NCI-H2171 treated with DMSO at 0.1 percent for 48 hours (cell line): Measurements from ENCODE around the gene TFCP2.

Experiments used
- DNase-seq: peaks from one replicate; lab custom pipeline; 2025; lab: John Stamatoyannopoulos, UW

Gene TFCP2

DNA sequence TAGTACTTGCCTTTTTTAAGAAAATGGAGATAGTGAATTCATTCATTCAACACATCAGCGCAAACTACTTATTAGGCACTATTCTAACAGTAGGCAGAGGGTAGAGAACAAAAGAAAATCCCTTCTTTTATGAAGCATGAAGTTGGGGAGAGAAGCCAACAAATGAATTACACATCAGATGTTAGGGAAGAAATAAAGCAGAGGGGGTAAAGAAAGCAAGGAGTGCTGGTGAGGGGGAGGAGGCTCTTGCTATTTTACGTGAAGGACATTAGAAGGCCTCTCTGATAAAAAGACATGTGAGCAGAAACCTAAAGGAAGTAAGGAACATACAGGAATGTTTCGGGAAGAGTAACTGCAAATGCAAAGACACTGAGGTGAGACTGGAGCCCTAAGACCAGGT is 22.2 kb downstream of the TFCP2 start:
- no peak for DNase-seq

DNA sequence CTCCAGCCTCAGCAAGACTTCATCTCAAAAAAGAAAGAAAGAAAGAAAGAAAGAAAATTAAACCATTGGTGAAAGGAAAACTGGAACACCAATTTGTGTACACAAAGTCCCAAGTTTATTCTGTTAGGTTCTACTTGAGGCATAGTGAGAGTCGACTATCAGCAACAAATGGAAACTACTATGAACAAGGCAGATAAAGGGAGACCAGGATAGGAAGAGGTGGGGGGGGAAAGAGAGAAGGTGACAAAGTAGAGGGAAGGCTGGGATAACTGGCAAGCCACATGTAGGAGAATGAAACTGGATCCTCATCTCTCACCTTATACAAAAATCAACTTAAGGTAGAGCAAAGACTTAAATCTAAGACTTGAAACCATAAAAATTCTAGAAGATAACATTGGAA is 25.6 kb downstream of the TFCP2 start:
- no peak for DNase-seq

DNA sequence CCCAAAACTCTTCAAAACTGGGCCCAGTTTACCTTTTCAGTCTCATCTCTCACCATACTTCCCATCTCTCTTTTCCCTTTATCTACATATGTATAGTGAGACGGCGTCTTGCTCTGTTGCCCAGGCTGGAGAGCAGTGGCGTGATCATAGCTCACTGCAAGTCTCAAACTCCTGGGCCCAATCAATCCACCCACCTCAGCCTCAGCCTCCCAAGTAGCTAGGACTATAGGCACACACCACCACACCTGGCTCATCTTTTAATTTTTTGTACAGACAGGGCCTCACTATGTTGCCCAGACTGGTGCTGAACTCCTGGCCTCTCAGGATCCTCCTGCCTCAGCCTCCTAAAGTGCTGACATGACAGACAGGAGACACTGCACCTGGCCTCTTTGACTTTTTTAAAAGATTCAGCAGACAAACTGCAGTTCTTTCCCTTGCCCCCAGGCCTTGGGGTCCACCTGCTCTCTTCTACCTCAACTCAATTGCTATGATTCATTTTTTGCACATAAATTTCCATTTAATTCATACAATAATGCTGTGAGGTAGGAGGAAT is 33.6 kb downstream of the TFCP2 start:
- no peak for DNase-seq

DNA sequence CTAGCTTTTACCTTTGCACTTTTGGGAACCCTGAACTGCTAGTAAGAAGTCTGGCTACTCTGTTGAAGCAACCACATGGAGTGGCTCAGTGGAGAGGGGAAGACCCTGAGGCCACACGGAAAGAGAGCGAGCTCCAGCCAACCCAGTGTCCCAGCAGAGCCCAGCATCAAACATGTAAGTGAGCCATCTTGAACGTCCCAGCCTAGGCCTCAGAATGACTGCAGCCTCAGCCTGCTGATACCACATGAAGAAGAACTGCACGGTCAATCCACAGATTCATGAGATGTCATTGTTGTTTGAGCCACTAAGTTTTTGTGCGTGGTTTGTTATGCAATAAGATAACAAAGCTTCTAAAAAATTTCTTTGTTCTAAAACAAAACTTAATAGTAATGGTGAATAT is 40.2 kb downstream of the TFCP2 start:
- DNase-seq = no peak

DNA sequence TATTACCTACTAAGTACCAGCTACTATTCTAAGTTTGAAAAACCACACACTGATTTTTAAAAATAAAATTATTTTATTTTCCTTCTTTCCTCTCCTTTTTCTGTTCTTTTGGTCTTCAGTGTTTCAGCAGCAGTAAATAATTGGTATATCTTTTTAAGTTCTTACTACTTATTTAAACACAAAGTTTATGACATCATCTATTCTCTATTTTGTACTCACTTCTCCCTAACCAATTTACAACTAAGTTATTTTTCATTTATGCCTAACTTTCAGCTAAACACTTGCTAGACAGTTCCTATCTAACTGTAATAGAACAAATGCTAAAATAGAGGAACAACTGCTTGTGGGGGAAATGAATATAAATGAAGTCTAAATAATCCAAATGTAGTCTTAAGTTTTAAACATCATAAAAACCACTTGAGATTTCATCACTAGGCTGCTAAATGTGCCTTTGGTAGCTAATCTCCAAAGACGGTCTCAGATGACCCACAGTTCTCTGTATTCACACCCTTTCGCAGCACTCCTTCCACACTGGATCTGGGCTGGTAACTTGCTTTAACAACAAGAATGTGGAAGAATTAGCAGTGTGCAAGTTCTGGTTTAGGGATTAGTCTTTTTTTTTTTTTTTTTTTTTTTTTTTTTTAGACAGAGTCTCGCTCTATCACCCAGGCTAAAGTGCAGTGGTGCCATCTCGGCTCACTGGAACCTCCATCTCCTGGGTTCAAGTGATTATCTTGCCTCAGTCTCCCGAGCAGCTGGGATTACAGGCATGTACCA is 41.0 kb downstream of the TFCP2 start:
- no peak for DNase-seq

DNA sequence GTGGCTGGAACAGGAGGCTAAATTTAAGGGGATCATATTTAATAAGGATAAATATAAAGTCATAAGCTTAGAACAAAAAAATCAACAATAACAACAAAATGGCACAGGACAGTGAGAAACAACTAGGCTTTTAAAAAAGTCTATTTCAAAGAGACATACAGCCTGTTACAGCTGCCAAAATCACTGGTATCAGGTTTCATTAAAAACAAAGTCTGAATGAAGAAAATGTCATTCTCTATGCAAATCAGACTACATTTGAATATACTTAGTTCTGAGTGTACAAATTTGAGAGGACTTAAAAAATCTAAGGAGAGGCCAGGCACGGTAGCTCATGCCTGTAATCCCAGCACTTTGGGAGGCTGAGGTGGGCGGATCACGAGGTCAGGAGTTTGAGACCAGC is 44.0 kb downstream of the TFCP2 start:
- DNase-seq = no peak

DNA sequence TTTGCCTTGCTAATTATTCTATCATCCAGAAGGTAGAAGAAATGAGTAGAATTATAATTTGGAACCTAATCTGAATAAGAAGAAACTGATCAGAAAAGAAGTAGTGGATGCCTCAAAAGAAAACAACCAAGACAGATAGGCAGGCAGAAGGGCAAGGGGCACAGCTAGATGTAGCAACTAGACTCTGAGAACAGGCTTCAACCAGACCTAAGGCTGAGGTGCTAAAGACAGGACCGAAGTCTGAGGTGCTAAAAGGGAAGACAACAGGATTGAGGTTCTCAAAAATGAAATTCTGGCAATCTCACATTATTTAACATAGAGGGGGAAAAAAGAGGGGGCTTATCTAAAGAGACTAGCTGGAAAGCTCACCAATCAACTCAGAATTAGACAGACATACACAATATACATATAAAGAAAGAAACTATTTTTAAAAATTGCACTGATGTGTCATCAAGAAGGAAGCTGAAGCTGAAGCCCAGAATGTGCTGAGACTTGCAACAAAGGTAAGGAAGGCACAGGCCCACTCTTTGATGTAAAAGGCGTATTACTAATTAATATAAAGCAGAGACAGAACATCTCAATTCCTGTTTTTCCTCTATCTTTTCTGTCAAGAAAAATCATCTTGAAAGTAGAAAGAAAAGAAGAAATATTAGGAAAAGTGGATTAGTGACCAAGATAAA is 45.7 kb downstream of the TFCP2 start:
- DNase-seq = no peak

DNA sequence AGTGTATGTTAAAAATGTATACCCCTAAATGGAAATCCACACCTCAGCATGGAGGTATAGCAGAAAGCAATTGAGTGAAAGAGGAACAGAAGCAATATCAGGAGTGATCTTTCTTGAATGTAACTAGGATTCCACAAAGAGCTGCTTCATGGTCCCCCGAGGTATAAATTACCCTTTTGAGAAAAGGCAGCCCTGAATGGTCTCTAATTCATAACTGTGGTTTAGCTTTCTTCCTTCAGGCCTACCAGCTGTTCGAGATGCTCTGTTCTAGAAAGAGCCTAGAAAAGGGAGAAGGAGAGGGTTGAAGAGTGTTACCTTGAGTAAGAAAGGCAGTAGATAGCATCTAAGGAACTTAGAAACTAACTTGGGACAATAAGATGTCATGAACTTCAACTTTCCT is 46.6 kb downstream of the TFCP2 start:
- DNase-seq = no peak

DNA sequence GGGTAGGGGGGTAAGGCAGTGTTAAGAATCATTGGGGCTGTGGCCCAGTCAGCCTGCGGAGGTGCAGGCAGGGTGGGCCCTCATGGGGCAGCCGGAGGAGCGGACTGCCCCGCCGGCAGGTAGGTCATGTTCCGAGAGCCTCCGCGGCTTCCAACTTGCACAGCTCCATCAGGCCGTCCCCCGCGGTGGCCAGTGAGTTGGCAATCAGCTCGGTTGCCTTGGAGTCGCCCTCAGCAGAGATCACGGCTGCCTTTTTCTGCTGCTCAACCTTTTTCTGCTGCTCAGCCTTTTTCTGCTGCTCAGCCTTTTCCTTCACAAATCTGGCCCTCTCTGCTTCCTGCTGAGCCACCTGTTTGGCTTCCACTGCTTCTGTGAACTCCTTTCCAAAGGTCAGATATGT is 48.4 kb downstream of the TFCP2 start:
- no peak for DNase-seq

DNA sequence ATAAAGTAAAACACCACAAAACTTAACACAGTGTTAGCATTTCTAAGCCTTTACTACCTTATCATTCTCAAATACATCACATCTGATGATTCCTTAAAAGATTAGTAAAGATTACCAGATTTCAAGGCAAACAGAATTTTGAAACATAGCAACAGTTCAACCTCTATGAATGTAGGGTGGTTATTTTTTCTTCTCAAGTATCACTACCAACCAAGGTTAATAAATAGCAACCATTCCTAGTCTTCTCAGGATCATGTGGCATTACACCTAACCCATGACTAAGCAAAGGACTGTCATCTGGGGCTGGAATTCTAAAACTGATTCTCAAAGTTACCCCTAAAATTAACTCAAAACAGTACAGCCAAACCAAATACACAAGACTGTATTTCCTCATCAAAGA is 50.1 kb downstream of the TFCP2 start:
- no peak for DNase-seq

DNA sequence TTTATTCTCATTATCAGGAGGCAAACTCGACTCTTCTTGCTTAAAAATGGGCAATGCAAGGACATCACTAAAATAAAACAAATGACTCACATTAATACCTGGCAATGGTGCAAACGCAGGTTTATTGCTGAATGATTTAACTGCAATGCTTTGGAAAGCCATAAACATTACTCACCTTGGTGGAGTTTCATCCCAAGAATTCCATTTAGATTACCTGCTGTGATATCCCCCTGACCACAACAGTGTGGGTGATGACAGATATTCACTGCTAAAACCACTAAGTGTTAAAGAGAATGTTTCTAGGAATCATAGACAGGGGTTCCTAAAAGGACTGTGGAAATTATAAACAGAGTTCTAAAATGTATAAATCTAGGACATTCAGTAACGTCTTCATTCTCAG is 54.2 kb downstream of the TFCP2 start:
- DNase-seq = no peak

DNA sequence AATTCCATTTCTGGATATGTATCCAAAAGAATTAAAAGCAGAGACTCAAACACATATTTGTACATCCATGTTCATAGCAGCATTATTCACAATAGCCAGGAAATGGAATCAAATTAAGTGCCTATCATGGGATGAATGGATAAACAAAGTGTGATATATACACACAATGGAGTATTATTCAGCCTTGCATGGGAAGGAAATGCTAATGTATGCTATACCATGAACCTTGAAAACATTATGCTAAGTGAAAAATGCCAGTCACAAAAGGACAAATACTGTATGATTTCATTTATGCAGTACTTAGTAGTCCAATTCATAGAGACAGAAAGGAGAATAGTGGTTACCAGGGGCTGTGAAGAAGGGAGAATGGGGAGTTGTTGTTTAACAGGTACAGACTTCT is 57.4 kb downstream of the TFCP2 start:
- DNase-seq = no peak

DNA sequence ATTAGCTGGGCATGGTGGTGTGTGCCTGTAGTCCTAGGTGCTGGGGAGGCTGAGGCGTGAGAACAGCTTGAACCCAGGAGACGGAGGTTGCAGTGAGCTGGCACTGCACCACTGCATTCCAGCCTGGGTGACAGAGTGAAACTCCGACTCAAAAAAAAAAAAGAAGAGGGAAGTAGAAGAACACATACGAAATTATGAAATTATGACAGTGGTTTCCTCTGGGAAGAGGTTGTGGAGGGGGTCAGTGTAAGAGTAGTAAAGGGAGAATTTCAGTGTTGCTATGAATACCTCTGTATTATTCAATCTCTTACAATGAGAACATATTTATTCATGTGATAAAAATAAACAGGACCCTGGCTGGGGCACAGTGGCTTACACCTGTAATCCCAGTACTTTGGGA is 64.8 kb downstream of the TFCP2 start:
- DNase-seq = no peak

DNA sequence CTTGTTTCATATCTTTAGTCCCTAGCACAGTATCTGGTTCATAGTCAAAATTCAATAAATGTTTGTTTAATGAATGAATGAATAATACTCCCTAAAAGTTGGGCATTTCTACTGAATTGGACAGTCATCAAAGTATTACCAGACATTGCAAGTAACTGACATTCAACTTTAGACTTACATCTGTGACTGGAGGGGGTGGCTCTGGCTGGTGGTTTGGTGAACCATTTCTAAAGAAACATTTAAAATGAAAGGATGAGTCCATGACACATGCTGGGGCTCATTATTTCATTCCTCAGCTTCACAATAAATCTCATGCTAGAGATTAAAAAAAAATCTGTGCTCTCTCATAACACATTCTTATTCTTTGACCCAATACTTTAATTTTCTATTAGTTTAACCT is 69.0 kb downstream of the TFCP2 start:
- DNase-seq = no peak

DNA sequence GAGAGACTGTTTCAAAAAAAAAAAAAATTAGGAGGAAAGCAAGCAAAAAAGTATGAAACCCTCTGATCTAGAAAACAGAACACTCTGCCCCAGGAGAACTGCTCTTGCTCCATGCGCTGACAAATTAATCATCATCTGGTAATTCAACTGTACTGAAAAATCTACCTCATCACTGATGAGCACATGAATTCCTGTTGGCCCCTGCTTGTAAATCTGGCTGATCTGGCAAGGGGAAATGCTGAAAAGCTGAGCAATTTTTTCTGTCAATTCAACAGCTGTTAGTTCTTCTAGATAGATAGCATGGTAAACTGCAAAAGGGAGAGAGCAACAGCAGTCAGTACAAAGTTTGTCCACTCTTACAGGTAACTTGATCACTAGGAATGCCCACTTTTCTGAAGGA is 74.3 kb downstream of the TFCP2 start:
- DNase-seq = no peak

DNA sequence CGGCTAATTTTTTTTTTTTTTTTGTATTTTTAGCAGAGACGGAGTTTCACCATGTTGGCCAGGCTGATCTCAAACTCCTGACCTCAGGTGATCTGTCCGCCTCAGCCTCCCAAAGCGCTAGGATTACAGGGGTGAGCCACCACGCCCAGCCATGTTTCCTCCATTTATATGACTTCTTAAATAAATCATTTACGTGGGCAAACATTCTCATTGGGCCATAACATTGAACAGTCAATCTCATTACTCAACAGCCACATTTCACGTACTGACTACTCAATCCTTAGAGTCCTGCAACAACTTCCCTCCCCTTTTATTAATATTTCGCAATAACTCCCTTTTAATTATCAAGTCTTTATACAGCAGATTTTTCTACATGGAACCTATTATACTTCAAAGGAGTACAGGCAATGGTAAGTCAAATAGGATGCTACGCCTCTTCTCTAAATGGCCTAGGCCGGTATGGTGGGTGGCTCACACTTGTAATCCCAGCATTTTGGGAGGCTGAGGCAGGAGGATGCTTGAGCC is 82.2 kb downstream of the TFCP2 start:
- DNase-seq = no peak

DNA sequence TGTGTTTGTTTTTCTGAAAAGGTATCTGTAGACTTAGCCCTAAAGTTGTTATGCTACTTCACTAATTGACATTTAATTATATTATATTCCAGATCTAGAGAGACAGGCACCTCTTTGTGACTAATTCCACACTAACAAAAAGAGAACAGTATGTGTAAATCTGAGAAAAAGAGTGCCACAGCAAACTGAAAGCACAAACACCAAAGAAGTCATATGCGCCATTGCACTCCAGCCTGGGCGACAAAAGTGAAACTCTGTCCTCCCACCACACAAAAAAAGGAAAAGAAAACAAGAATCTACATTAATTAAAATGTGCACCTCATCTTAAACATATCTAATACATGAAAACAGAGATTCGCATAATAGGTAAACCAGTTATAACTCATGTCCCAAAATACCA is 85.1 kb downstream of the TFCP2 start:
- DNase-seq = no peak

DNA sequence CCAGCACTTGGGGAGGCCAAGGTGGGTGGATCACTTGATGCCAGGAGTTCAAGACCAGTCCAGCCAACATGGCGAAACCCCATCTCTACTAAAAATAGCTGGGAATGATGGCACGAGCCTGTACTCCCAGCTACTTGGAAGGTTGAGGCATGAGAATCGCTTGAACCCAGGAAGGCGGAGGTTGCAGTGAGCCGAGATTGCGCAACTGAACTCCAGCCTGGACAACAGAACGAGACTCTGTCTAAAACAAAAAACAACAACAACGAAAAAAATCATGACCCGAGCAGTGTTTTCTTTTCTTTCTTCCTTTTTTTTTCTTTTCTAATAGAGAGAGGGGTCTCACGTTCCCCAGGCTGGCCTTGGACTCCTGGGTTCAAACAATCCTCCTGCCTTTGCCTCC is 86.0 kb downstream of the TFCP2 start:
- no peak for DNase-seq

DNA sequence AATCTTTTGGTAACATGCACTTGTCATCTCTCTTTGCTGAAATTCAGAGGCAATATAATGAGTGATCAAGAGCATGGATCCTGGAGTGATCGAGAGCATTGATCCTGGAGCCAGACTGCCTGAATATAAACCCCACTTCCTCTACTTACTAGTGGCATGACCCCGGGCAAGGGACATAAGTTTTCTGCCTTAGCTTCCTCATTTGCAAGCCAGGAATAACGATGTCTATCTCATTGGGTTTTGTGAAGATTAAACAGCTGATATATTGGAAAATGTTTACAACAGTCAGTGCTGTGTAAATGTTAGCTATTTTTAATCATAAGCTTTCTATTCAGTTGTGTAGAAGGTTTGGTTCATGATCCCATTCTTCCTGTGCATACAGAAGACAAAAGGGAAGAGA is 87.2 kb downstream of the TFCP2 start:
- DNase-seq = no peak

DNA sequence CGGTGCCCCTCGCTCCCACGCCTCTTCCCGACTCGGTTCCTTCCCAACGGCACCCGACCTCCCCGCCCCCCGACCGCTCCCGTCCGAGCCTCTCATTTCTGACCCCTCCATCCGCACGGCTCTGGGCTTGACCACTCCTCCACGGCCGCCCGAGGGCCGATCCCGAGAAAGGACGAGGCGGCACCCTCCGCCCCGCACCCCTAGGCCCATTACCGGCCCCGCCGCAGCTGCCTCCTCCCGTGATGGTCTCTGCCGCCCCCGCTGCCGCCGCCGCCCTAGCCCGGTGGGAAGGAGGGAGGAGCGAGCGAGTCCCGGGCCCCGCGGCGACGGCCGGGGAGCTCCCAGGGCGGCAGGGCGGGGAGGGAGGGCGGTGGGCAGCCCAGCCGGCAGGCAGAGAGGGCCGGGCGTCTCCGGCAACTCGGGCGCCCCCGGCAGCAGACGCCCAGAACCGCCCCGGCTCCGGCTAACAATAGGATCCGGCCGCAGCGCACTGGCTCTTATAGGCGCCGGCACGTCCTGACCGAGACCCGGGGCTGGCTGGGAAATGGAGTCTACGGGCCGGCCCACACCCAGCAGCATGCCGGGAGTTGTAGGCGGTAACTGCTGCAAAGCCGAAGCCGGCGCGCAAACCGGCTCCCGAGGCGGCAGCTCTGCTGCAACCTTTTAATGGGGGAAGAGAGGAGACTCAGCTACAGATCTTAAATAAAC is 89.7 kb downstream of the TFCP2 start, which contains the start of gene CSRNP2:
CSRNP2 (minus strand) TSS at position 471 of the 708 bp plus-strand sequence. CDS start 7,035 bp downstream, outside the sequence.
- peak; percentile 97 for DNase-seq

DNA sequence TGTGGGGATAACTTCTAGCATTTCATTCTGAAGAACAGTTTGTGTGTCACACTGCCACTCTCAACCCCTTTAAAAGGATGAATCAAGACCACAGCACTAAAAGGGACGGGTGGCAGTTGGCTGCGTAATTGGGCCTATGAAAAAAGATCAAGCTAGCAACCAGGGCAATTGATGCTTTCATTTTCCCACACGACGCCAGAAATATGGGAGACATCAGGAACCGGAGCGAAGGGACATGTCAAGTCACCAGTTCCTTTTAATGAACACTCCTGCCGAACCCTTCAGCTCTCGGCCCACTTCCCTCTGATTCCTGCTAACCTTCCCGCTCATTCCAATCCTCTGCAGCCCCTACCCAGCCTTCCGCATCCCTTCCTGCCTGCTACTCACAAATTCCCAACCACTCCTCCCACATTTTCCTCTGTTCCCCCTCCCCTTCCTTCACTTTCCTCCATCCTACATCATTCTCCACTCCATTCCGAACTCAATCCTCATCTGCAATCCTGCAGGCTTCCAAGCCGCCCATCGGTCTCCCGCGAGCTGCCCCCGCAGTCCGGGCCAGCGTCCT is 90.3 kb downstream of the TFCP2 start:
- DNase-seq = peak; percentile 26

DNA sequence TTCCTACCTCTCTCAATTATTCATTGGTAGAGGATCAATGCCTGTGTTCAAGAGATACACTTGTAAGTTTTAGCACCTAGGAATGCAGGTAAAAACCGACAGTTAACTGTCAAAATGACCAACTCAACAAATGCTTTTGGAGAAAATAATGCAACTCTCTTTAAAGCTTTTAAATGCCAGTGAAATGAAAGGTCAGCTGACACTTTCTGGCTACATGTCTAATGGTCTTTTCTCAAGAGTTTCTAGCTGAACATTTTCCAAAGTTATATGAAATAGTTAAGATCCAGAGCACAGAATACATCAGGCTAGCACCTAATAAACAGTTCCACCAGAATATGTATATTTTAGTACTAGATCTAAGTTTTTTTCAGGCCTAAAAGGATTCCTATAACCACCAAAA is 91.5 kb downstream of the TFCP2 start:
- DNase-seq = no peak
